ENCODE data around the gene DUSP16.
"Not testable (repeated sequence)": the region's sequence is repeated elsewhere in the genome, so short reads cannot be mapped to it uniquely, and the experiment has no call there.

DUSP16 gene, protein sequence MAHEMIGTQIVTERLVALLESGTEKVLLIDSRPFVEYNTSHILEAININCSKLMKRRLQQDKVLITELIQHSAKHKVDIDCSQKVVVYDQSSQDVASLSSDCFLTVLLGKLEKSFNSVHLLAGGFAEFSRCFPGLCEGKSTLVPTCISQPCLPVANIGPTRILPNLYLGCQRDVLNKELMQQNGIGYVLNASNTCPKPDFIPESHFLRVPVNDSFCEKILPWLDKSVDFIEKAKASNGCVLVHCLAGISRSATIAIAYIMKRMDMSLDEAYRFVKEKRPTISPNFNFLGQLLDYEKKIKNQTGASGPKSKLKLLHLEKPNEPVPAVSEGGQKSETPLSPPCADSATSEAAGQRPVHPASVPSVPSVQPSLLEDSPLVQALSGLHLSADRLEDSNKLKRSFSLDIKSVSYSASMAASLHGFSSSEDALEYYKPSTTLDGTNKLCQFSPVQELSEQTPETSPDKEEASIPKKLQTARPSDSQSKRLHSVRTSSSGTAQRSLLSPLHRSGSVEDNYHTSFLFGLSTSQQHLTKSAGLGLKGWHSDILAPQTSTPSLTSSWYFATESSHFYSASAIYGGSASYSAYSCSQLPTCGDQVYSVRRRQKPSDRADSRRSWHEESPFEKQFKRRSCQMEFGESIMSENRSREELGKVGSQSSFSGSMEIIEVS

DNA sequence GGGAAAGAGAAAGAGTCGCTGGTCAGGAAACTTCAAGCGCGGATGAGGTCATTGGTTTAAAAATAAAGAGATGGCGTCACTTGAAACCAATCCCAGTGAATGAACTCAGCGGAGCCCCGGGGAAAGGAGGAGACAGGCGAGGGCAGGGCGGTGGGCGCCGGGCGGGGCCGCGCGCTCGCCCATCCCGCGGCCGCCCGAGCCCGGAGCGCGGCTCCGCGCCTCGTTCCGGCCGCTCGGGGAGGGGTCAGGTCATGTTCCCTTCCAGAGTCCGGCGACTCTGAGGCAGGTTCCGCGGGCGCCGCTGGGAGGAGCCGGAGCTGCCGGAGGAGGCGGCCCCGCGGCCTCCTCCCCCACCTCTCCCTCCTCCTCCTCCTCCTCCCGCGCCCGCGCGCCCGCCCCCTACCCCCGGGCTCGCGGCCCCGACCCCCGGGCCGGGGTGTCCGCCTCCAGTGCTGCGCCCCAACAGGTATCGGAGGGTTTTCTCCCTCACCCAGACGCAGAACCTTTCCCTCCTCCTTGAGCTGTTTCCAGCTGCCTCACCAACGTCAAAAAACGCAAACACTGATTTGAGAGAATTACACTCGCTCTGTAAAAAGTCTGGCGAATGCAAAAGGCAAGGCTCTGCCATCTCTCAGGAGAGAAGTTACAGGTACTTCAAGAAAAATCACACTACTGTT lies at the start of gene DUSP16:
TSS of gene DUSP16 (minus strand) at position 279 of the 677 bp plus-strand sequence. CDS start 41,765 bp downstream, outside the sequence.
- DNase-seq (ENCODE audit: low spot score), result peak; percentile 93

- DNase-seq (ENCODE audit: low spot score), result no peak
Measured at GRCh38 chr12:12612358-12612757, 49.7 kb upstream of the DUSP16 start.

- DNase-seq (ENCODE audit: low spot score), result peak; percentile 94
Measured at GRCh38 chr12:12611512-12612306, 49.0 kb upstream of the DUSP16 start, which contains the start of gene CREBL2. Gene CREBL2, plus strand, starts transcription at chr12:12611876. Its CDS starts 297 bp downstream, at chr12:12612173.

GRCh38 chr12:12610711-12611110 lies 48.0 kb upstream of the DUSP16 start:
- no peak for DNase-seq (ENCODE audit: low spot score)

DNA sequence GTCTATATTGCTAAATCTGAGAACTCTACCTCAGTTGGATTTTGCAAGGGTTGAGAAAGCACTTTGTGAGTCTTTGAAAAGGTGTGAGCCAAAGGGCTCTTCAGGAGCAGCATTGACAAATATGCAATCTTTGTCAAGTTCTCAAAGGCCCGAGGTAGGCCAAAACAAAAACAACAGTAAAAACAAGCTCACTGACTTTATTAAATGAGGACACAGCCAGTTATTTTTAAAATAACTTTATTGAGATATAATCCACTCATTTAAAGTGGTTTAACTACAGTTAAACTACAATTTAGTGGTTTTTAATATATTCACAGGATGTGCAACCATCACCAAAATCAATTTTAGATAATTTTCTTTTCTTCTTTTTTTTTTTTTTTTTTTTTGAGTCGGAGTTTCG lies 47.0 kb upstream of the DUSP16 start:
- DNase-seq (ENCODE audit: low spot score), result no peak

DNA sequence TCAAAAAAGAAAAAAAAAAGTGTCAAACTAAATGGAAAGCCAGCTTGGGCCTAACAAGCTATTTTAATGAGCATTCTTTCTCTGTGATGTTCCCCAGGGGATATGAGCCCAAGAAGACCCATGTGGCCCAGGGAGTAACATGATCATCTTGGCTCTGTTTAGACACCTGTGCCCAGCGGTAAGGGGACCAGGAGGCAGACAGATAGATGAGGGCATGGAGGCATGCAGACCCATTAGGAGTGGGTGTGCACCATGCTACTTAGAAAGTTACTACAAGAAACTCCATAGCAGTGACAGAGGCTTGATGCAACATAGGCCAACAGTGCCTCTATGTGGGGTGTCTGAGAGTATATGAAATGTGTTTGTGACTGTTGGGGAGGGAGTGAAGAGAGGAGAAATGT lies 45.9 kb upstream of the DUSP16 start:
- DNase-seq (ENCODE audit: low spot score), result no peak

DNA sequence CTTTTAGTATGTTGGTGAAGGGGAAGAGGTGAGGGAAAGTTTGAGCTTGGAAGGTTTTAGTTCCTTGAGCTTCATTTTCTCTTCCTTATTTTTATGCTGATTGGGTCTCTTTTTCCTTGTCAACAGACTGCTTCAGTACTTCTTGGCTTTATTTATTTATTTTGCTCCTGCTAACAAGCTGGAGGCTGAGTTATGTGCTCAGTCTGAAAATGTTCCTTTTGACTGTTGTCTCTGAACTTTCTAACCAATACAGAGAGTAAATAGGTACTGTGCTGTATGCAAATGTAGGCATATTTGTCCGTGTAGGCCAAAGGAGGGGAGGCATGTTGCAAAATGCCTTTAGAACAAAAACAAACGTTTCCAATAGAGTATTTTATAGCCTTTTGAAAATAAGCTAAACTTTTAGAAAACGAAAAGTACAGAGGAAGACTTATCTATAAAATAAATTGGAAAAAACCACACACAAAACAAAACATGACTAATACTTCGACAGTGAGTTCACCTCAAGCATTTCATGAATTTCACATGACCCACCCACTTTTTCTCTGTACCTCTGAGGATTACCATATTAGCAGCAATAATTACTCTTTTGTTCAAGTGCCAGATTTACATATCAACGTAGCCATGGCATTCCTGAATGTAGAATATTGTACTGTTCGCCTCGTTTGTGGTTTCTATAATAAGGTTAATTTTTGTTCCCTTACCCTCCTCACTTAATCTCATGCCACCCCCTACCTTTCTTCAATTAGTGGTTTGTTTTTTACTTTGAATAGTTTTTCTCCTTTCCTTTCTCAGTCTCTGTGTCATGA lies 44.3 kb upstream of the DUSP16 start:
- no peak for DNase-seq (ENCODE audit: low spot score)

- DNase-seq (ENCODE audit: low spot score), result no peak
Measured at GRCh38 chr12:12604740-12605139, 42.1 kb upstream of the DUSP16 start.

DNA sequence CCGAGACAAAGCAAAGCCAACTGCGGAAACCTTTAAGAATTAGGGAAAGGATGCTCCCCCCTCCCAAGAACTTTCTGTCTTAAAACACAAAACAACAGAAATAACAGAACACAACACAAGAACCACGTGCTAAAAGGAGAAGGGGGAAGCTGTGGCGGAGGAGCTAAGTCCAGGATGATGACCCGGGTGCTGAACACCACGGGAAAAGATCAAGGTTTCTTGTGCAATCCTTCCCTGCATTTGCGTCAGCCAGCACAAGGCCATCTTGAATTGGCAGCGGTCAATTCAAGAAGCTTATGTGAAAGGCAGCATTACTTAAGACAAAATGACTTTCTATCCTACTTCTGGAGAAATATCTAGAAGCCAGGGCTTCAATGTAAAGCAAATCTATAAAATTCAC lies 38.0 kb upstream of the DUSP16 start:
- no peak for DNase-seq (ENCODE audit: low spot score)

GRCh38 chr12:12599750-12600643 lies 37.3 kb upstream of the DUSP16 start:
- DNase-seq (ENCODE audit: low spot score), result no peak

DNA sequence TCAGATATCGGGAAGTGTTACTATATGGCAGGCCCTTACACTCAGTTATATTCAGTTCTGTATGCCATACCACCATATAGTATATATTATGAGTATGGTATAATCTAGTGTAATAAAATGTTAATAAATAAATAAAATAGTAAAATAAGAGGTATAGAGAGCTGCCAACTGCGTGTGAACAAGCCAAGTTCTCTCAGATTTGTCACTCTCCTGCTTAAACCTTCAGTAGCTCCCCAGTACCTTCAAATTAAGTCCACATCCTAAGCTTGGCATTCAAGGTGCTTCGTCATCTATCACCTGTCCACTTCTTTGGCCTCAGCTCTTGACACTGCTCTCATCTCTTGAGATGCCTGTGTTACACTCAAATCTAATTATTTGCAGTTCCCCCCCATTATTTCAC lies 36.2 kb upstream of the DUSP16 start:
- DNase-seq (ENCODE audit: low spot score), result no peak

DNA sequence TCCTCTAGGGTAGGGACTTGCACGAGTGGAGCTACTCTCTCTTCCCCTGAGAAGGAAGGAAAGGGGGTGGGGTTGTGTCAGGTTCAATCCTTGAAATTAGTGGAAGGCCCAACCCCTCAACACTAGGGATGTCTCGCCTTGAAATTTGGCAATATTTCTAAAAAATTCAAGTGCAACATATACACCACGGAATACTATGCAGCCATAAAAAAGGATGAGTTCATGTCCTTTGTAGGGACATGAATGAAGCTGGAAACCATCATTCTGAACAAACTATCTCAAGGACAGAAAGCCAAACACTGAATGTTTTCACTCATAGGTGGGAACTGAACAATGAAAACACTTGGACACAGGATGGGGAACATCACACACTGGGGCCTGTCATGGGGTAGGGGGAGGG lies 33.9 kb upstream of the DUSP16 start:
- DNase-seq (ENCODE audit: low spot score), result not testable (repeated sequence)

DNA sequence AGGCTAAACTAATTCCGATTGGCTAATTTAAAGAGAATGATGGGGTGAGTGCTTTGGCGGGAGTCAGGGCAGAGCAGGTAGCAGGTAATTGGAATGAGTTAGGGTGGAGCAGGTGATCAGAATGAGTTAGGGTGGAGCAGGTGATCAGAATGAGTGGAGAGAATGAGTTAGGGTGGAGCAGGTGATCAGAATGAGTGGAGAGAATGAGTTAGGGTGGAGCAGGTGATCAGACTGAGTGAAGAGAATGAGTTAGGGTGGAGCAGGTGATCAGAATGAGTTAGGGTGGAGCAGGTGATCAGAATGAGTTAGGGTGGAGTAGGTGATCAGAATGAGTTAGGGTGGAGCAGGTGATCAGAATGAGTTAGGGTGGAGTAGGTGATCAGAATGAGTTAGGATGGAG lies 33.3 kb upstream of the DUSP16 start:
- DNase-seq (ENCODE audit: low spot score), result not testable (repeated sequence)

GRCh38 chr12:12592930-12593329 lies 30.3 kb upstream of the DUSP16 start:
- no peak for DNase-seq (ENCODE audit: low spot score)

GRCh38 chr12:12590961-12591360 lies 28.3 kb upstream of the DUSP16 start:
- no peak for DNase-seq (ENCODE audit: low spot score)

GRCh38 chr12:12588436-12588835 lies 25.8 kb upstream of the DUSP16 start:
- DNase-seq (ENCODE audit: low spot score), result not testable (repeated sequence)

GRCh38 chr12:12587878-12588277 lies 25.2 kb upstream of the DUSP16 start:
- no peak for DNase-seq (ENCODE audit: low spot score)

- DNase-seq (ENCODE audit: low spot score), result no peak
Measured at GRCh38 chr12:12586879-12587675, 24.4 kb upstream of the DUSP16 start.

All from left forelimb (tissue), 1 donor.